Cardiac fibroblast (primary cell): ENCODE measurements around the gene BOLA2B.

ENCODE experiments used
- DNase-seq, 2 donors: peaks; one replicate each; pipeline versions ENCODE4 v3.0.0 to v3.0.0-alpha.2; 2010; ENCODE audit warnings: low read depth in 2 of 2
- H3K4me3 ChIP-seq, 2 donors: replicated peaks in 1 of 2; 1 replicate in 1 of 2; 2 replicates in 1 of 2; pipeline ENCODE4 v1.5.1; 2011; ENCODE audit warnings: low read depth in 2 of 2, low read length in 2 of 2, mild to moderate bottlenecking in 2 of 2, moderate library complexity in 1 of 2
- CTCF ChIP-seq: IDR thresholded peaks from one replicate; pipeline ENCODE4 v1.5.1; 2011; ENCODE audit warnings: low read depth, mild to moderate bottlenecking, low read length, inconsistent platforms

The BOLA2B gene

GRCh38 chr16:30187971-30188561, 5.4 kb downstream of the BOLA2B start:
- TF ChIP-seq CTCF = no peak
- DNase-seq = no peak
- no peak overlapping the region for H3K4me3 ChIP-seq

GRCh38 chr16:30187556-30187865, 6.0 kb downstream of the BOLA2B start:
- no peak for TF ChIP-seq CTCF
- no peak overlapping the region for H3K4me3 ChIP-seq
- DNase-seq = no peak

DNA sequence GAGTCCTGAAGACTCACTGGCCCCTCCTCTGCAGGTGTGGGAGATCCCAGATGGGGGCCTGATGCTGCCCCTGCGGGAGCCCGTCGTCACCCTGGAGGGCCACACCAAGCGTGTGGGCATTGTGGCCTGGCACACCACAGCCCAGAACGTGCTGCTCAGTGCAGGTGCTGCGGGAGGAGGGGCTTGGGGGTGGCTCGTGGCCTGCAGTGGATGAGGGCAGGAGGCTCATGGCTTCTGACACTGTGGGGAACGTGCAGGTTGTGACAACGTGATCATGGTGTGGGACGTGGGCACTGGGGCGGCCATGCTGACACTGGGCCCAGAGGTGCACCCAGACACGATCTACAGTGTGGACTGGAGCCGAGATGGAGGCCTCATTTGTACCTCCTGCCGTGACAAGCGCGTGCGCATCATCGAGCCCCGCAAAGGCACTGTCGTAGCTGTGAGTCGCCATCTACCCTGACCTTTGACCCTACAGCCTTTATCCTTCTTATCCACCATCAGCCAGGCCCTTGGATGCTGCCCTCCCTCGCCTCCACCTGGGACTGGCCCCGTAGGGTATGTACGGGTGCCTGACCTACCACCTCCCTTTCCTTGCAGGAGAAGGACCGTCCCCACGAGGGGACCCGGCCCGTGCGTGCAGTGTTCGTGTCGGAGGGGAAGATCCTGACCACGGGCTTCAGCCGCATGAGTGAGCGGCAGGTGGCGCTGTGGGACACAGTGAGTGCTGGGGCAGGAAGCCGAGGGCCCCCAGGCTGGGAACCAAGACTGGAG, 6.5 kb downstream of the BOLA2B start:
- no peak overlapping the region for H3K4me3 ChIP-seq
- TF ChIP-seq CTCF = peak; percentile 74
- DNase-seq = peak; percentile 45 to 51

- no peak for TF ChIP-seq CTCF
- no peak for DNase-seq
- H3K4me3 ChIP-seq = no peak overlapping the region
These were observed 7.1 kb downstream of the BOLA2B start for GRCh38 chr16:30186444-30186781.

DNA sequence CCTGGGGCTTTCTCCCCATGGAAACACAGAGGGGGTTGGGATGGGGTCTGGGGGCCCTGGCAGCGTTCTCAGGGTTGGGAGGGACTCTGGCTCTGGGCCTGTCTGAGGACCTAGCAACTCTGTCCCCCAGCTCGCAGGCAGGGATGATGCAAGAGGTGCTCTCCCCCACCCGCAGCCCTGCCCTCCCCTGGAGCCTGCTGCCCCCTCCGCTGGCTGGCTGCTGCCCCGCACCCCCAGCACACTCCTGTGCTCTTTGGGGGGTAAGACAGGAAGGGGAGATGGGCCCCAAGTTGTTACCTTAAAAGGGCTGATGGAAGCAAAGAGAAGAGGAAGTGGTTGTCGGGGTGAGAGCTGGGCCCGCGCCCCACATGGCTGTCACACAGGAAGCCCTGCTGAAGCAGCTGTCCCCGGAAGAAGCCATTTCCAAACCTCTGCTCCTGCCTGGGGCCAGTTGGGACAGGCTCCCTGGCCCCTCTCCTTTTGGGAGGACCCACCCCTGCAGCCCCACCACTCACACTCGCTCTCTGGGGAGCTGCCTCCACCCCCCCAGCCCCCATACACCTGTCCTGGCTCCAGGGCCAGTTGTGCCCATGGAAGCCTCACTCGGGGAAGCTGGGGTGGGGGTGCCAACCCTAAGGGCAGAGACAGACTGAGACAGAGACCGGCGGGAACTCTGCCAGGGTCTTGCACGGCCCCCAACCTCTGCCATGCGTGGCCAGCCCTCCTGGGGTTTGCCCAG, 7.6 kb downstream of the BOLA2B start:
- no peak for DNase-seq
- H3K4me3 ChIP-seq = no peak overlapping the region
- TF ChIP-seq CTCF = no peak

- no peak overlapping the region for H3K4me3 ChIP-seq
- DNase-seq = no peak
- no peak for TF ChIP-seq CTCF
These were observed 8.4 kb downstream of the BOLA2B start for GRCh38 chr16:30184891-30185682.
